Right lobe of liver (tissue), 4 donors: ENCODE measurements around the gene HS3ST6.

Experiments
- POLR2A ChIP-seq: fragments of 450-650 bp; IDR thresholded peaks from one replicate; pipeline ENCODE4 v1.6.1; 2017; ENCODE audit warnings: antibody characterized with exemption, mild to moderate bottlenecking
- TF ChIP-seq, protein P1 (sequence below), 4 donors: fragments of 200-600 bp in 3 of 4; fragments of 450-650 bp in 1 of 4; IDR thresholded peaks; one replicate each; pipeline versions ENCODE4 v1.5.1 to v1.8.0; 2016 to 2022; ENCODE audit warnings: antibody characterized with exemption in 4 of 4, mild to moderate bottlenecking in 2 of 4
- donor health status: DM: no; HTN: no; CAD: no.
- donor health status: DM: no; HTN: no; CAD: no.
- donor health status: DM: no; HTN: yes; CAD: no.

DNA sequence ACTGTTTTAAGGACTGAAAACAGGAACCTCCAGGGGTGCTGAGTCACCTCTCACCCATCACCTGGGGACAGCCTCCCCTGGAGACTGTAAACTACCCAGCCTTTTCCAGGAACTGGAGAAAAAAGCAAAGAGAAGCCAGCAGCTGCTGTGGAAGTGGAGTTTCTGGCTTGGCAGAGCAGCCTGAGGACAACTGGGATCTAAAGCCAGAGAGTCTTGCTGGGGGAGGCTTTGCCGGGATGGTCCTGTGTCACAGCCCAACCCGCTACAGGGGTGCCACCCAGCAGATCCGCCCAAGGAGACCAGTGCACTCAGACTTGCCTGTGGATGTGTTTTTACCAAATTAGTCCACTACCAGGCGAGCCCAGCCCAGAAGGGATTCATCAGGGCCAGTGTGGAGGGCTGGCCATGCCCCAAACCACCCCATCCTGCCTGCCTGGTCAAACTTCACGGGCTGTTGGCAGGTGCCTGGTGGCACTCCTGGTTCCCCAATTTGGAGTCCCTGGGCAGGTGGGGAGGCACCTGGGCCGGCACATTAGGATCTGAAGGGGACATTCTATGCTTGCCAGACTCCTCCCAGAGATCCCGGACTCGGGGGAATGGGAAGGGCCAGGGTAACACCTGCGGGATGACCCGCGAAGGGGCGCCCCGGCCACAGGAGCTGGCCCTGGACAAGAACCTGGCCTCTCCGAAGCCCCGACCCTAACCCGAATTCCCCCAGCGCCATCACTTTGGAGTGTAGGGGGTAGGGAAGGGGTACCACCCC, 24.0 kb upstream of the HS3ST6 start:
- TF ChIP-seq, protein P1, sequence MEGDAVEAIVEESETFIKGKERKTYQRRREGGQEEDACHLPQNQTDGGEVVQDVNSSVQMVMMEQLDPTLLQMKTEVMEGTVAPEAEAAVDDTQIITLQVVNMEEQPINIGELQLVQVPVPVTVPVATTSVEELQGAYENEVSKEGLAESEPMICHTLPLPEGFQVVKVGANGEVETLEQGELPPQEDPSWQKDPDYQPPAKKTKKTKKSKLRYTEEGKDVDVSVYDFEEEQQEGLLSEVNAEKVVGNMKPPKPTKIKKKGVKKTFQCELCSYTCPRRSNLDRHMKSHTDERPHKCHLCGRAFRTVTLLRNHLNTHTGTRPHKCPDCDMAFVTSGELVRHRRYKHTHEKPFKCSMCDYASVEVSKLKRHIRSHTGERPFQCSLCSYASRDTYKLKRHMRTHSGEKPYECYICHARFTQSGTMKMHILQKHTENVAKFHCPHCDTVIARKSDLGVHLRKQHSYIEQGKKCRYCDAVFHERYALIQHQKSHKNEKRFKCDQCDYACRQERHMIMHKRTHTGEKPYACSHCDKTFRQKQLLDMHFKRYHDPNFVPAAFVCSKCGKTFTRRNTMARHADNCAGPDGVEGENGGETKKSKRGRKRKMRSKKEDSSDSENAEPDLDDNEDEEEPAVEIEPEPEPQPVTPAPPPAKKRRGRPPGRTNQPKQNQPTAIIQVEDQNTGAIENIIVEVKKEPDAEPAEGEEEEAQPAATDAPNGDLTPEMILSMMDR (IDR thresholded peaks at IDR 0.05), result no peak
- TF ChIP-seq POLR2A, result no peak
